GM20000 (cell line): ENCODE results near the gene NAALADL2.

ENCODE experiments used
- DNase-seq: peaks from one replicate; pipeline ENCODE4 v3.0.0; 2012; ENCODE audit warnings: low spot score
- CTCF ChIP-seq: IDR thresholded peaks from 2 replicates; pipeline ENCODE4 v1.5.1; 2012; ENCODE audit warnings: mild to moderate bottlenecking, control low read depth; ENCODE audit errors: extremely low read depth, missing control alignments

NAALADL2 gene

GRCh38 chr3:174862101-174862500, 3.0 kb downstream of the NAALADL2 start:
- no peak for DNase-seq
- TF ChIP-seq CTCF, result no peak

- DNase-seq, result no peak
- TF ChIP-seq CTCF, result no peak
Observed at GRCh38 chr3:174862666-174863065, 3.5 kb downstream of the NAALADL2 start.

- TF ChIP-seq CTCF, result no peak
Observed at GRCh38 chr3:174863488-174863887, 4.4 kb downstream of the NAALADL2 start.

GRCh38 chr3:174869448-174869847, 10.3 kb downstream of the NAALADL2 start:
- no peak for TF ChIP-seq CTCF
- no peak for DNase-seq

More at GRCh38 chr3:174863488-174863887, 4.4 kb downstream of the NAALADL2 start:
- no peak for DNase-seq

- no peak for DNase-seq
- TF ChIP-seq CTCF, result no peak
Observed at GRCh38 chr3:174873832-174874657, 14.9 kb downstream of the NAALADL2 start.

GRCh38 chr3:174882789-174883188, 23.7 kb downstream of the NAALADL2 start:
- DNase-seq, result no peak
- no peak for TF ChIP-seq CTCF

- DNase-seq, result no peak
- TF ChIP-seq CTCF, result no peak
Observed at GRCh38 chr3:174883881-174884675, 24.9 kb downstream of the NAALADL2 start.
